ENCODE results near the gene IGF2BP2. TPM values are rescaled to one million over a fixed set of nuclear protein-coding genes. Genes with fewer than 3 reads are reported as not detected.
A peak's percentile ranks its signal among the peaks of the same experiment; 100 is the strongest.

Gene IGF2BP2
- total and polyA plus RNA-seq, 2 of the 13 experiments (the other 11 are each of a cell fraction or from before 2014, with no cell fraction given) = 6.5 to 46.0 TPM

DNA sequence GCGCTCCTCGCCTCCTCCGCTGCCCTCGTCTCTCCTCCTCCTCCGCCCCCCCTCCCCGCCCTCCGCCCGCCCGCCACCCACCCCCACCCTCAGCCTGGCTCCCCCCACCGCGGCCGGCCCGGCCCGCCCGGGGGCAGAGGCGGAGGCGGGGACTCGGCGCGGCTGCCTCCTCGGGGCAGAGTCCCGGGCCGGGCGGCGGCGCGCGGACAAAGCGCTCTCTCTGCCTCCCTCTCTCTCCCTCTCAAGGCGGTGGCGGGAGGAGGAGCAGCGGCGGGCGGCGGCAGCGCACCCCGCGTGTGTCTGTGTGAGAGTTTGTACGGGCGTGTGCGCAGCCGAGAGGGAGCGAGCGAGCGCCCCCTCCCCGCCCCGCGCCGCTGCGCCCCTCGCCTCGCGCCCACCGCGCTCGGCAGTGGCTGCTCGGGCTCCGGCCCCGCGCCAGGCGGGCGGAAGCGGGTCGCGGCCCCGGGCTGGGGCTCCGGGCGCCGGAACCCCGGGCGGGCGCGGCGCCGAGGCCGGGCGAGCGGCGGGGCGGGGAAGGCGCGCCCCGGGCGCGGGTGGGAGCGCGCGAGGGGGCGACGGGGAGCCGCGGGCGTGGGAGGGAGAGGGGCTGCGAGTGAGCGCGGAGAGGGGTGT, at the start of gene IGF2BP2 (continued):
- no peak for TF ChIP-seq ZNF138 (CRISPR knock-in tag; IDR thresholded peaks at IDR 0.05; ENCODE audit: low read depth)
- TF ChIP-seq, protein P1, sequence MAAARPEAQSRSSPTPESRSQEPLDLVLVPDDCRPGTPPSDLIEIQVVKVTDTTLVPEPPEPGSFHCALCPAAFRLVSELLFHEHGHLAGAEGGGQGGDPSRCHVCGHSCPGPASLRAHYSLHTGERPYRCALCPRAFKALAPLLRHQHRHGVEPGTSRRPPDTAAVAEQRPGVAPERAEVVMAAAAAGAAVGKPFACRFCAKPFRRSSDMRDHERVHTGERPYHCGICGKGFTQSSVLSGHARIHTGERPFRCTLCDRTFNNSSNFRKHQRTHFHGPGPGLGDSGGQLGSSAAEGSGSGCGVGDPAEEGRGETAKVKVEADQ (CRISPR knock-in tag; IDR thresholded peaks at IDR 0.05; ENCODE audit: borderline replicate concordance) = no peak
- no peak for TF ChIP-seq SATB2 (CRISPR knock-in tag; IDR thresholded peaks at IDR 0.05)
- TF ChIP-seq NFE2 (CRISPR knock-in tag; IDR thresholded peaks at IDR 0.05) = no peak
- TF ChIP-seq, protein P2, sequence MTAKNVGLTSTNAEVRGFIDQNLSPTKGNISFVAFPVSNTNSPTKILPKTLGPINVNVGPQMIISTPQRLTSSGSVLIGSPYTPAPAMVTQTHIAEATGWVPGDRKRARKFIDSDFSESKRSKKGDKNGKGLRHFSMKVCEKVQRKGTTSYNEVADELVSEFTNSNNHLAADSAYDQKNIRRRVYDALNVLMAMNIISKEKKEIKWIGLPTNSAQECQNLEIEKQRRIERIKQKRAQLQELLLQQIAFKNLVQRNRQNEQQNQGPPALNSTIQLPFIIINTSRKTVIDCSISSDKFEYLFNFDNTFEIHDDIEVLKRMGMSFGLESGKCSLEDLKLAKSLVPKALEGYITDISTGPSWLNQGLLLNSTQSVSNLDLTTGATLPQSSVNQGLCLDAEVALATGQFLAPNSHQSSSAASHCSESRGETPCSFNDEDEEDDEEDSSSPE (CRISPR knock-in tag; IDR thresholded peaks at IDR 0.05) = peak; percentile 44; the same call in 1 of the 2 replicates
- no peak for TF ChIP-seq RARA (CRISPR knock-in tag; IDR thresholded peaks at IDR 0.05)
- TF ChIP-seq, protein P3, sequence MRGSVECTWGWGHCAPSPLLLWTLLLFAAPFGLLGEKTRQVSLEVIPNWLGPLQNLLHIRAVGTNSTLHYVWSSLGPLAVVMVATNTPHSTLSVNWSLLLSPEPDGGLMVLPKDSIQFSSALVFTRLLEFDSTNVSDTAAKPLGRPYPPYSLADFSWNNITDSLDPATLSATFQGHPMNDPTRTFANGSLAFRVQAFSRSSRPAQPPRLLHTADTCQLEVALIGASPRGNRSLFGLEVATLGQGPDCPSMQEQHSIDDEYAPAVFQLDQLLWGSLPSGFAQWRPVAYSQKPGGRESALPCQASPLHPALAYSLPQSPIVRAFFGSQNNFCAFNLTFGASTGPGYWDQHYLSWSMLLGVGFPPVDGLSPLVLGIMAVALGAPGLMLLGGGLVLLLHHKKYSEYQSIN (CRISPR knock-in tag; IDR thresholded peaks at IDR 0.05; ENCODE audit: borderline replicate concordance) = no peak
- TF ChIP-seq ARNT (IDR thresholded peaks at IDR 0.05) = no peak
- TF ChIP-seq, protein P4, sequence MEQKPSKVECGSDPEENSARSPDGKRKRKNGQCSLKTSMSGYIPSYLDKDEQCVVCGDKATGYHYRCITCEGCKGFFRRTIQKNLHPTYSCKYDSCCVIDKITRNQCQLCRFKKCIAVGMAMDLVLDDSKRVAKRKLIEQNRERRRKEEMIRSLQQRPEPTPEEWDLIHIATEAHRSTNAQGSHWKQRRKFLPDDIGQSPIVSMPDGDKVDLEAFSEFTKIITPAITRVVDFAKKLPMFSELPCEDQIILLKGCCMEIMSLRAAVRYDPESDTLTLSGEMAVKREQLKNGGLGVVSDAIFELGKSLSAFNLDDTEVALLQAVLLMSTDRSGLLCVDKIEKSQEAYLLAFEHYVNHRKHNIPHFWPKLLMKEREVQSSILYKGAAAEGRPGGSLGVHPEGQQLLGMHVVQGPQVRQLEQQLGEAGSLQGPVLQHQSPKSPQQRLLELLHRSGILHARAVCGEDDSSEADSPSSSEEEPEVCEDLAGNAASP (CRISPR knock-in tag; IDR thresholded peaks at IDR 0.05; ENCODE audit: borderline replicate concordance) = no peak
- no peak for TF ChIP-seq ZBTB21 (CRISPR knock-in tag; IDR thresholded peaks at IDR 0.05)
- TF ChIP-seq ZNF7 (CRISPR knock-in tag; IDR thresholded peaks at IDR 0.05) = no peak
- TF ChIP-seq FLYWCH1 (CRISPR knock-in tag; IDR thresholded peaks at IDR 0.05) = no peak
- TF ChIP-seq ZNF12 (CRISPR knock-in tag; IDR thresholded peaks at IDR 0.05) = no peak
- no peak for TF ChIP-seq ZMYM4 (CRISPR knock-in tag; IDR thresholded peaks at IDR 0.05)
- TF ChIP-seq ZNF446 (CRISPR knock-in tag; IDR thresholded peaks at IDR 0.05) = no peak; the same call in 1 of the 2 replicates
- no peak for TF ChIP-seq NFYB (CRISPR knock-in tag; IDR thresholded peaks at IDR 0.05)
- TF ChIP-seq CEBPG (CRISPR knock-in tag; IDR thresholded peaks at IDR 0.05) = no peak
- no peak for TF ChIP-seq ZNF644 (CRISPR knock-in tag; IDR thresholded peaks at IDR 0.05; ENCODE audit: low read depth)
- no peak for TF ChIP-seq NFIB (CRISPR knock-in tag; IDR thresholded peaks at IDR 0.05; ENCODE audit: borderline replicate concordance)
- no peak for TF ChIP-seq ZNF724P (CRISPR knock-in tag; IDR thresholded peaks at IDR 0.05; ENCODE audit: borderline replicate concordance)
- TF ChIP-seq ZNF652 (CRISPR knock-in tag; IDR thresholded peaks at IDR 0.05; ENCODE audit: borderline replicate concordance, low read depth) = no peak
- TF ChIP-seq CHCHD3 (CRISPR knock-in tag; IDR thresholded peaks at IDR 0.05) = no peak; the same call in 1 of the 2 replicates
- TF ChIP-seq, protein P5, sequence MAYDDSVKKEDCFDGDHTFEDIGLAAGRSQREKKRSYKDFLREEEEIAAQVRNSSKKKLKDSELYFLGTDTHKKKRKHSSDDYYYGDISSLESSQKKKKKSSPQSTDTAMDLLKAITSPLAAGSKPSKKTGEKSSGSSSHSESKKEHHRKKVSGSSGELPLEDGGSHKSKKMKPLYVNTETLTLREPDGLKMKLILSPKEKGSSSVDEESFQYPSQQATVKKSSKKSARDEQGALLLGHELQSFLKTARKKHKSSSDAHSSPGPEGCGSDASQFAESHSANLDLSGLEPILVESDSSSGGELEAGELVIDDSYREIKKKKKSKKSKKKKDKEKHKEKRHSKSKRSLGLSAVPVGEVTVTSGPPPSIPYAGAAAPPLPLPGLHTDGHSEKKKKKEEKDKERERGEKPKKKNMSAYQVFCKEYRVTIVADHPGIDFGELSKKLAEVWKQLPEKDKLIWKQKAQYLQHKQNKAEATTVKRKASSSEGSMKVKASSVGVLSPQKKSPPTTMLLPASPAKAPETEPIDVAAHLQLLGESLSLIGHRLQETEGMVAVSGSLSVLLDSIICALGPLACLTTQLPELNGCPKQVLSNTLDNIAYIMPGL (CRISPR knock-in tag; IDR thresholded peaks at IDR 0.05; ENCODE audit: borderline replicate concordance in 1 of 2, low read depth in 1 of 2) = no peak
- TF ChIP-seq KDM3A (CRISPR knock-in tag; IDR thresholded peaks at IDR 0.05; ENCODE audit: low read depth) = 0 out of 2 replicates have a peak, but pooled peaks have one; percentile 34
- no peak for TF ChIP-seq MEIS1 (CRISPR knock-in tag; IDR thresholded peaks at IDR 0.05; ENCODE audit: borderline replicate concordance)
- TF ChIP-seq ZNF337 (CRISPR knock-in tag; IDR thresholded peaks at IDR 0.05; ENCODE audit: borderline replicate concordance, low read depth) = no peak
- no peak for TF ChIP-seq ZNF44 (CRISPR knock-in tag; IDR thresholded peaks at IDR 0.05)
